Upper lobe of left lung (tissue), 4 donors: ENCODE measurements around the gene ZNF556.

ENCODE experiments used
- EP300 ChIP-seq, 4 donors: sonication (generic); formaldehyde crosslinking; IDR thresholded peaks; one replicate each; pipeline ENCODE4 v1.5.1; 2017; ENCODE audit warnings: antibody characterized with exemption in 4 of 4, control low read depth in 2 of 4
- POLR2A ChIP-seq, 4 donors: fragments of 450-650 bp; IDR thresholded peaks; one replicate each; pipeline ENCODE4 v1.5.1; 2016 to 2017; ENCODE audit warnings: antibody characterized with exemption in 4 of 4, mild to moderate bottlenecking in 2 of 4
- TF ChIP-seq, protein P1 (sequence below), 6 experiments: fragments of 450-650 bp in 4 of 6; fragments of 200-600 bp in 2 of 6; sonication (generic) in 2 of 6; IDR thresholded peaks; one replicate each; pipeline ENCODE4 v1.5.1; 2016 to 2019; ENCODE audit warnings: antibody characterized with exemption in 6 of 6

DNA sequence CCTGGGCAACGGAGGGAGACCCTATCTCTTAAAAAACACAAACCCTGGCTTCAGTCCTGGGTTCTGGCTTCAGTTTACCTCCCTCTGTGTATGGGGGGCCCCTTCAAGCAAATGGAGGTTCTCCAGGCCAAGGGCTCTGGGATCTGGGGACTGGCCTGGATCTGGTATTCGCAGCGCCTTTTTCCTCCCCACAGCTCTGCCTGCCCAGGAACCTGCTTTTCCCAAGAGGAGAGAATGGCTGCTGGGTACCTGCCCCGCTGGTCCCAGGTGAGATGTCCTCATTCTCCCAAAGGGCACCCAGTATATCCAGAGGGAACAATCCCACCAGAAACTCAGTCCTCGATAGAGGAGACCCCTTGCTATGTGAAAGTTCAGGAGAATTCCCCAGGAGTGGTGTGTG lies 44.3 kb upstream of the ZNF556 start:
- TF ChIP-seq POLR2A (IDR thresholded peaks at IDR 0.05) (no peak), EP300 (IDR thresholded peaks at IDR 0.05) (no peak)
- TF ChIP-seq, protein P1, sequence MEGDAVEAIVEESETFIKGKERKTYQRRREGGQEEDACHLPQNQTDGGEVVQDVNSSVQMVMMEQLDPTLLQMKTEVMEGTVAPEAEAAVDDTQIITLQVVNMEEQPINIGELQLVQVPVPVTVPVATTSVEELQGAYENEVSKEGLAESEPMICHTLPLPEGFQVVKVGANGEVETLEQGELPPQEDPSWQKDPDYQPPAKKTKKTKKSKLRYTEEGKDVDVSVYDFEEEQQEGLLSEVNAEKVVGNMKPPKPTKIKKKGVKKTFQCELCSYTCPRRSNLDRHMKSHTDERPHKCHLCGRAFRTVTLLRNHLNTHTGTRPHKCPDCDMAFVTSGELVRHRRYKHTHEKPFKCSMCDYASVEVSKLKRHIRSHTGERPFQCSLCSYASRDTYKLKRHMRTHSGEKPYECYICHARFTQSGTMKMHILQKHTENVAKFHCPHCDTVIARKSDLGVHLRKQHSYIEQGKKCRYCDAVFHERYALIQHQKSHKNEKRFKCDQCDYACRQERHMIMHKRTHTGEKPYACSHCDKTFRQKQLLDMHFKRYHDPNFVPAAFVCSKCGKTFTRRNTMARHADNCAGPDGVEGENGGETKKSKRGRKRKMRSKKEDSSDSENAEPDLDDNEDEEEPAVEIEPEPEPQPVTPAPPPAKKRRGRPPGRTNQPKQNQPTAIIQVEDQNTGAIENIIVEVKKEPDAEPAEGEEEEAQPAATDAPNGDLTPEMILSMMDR (IDR thresholded peaks at IDR 0.05), result no peak
